AG04449 (cell line): ENCODE data around the gene ZFAND3.

Source experiments
- CTCF ChIA-PET: fragments of 350-600 bp; formaldehyde crosslinking; extraction: SDS; loops from one replicate; lab custom pipeline; 2021; ENCODE audit warnings: antibody characterized with exemption; lab: Yijun Ruan, JAX
- POLR2A ChIA-PET: fragments of 400-600, 350-600 bp; formaldehyde crosslinking; extraction: SDS; loops from one replicate; lab custom pipeline; 2020; ENCODE audit warnings: antibody characterized with exemption, inconsistent platforms; lab: Yijun Ruan, JAX
- DNase-seq: peaks from one replicate; pipeline ENCODE4 v3.0.0-alpha.2; 2010; ENCODE audit warnings: low read depth, low spot score
- H3K4me3 ChIP-seq: 2 replicates; pipeline ENCODE4 v1.5.1; 2011; ENCODE audit warnings: low read depth, mild to moderate bottlenecking, control low read depth, low read length
- TF ChIP-seq, protein P1 (sequence below): IDR thresholded peaks from one replicate; pipeline ENCODE4 v1.5.1; 2011; ENCODE audit warnings: mild to moderate bottlenecking, moderate library complexity, low read length, control low read depth, inconsistent platforms; ENCODE audit not compliant: insufficient read depth; ENCODE audit errors: missing control alignments

ZFAND3 gene

DNA sequence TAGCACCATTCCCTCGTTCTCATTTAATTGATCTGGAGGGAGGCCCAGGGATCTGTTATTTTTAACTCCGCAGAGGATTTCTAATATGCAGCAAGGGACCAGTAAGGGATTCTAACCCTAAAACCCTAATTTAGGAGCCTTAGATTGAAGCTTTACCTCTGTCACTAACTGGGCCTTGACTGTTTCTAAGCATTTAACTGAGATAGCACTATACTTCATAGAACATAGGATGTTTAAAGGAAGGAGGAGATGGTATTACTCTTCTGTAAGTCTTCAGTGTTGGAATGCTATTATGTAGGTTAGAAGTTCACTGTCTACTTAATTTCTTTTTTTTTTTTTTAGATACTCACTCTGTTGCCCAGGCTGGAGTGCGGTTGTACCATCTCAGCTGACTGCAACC lies 242.5 kb downstream of the ZFAND3 start:
- TF ChIP-seq, protein P1, sequence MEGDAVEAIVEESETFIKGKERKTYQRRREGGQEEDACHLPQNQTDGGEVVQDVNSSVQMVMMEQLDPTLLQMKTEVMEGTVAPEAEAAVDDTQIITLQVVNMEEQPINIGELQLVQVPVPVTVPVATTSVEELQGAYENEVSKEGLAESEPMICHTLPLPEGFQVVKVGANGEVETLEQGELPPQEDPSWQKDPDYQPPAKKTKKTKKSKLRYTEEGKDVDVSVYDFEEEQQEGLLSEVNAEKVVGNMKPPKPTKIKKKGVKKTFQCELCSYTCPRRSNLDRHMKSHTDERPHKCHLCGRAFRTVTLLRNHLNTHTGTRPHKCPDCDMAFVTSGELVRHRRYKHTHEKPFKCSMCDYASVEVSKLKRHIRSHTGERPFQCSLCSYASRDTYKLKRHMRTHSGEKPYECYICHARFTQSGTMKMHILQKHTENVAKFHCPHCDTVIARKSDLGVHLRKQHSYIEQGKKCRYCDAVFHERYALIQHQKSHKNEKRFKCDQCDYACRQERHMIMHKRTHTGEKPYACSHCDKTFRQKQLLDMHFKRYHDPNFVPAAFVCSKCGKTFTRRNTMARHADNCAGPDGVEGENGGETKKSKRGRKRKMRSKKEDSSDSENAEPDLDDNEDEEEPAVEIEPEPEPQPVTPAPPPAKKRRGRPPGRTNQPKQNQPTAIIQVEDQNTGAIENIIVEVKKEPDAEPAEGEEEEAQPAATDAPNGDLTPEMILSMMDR: no peak
- no peak overlapping the region for H3K4me3 ChIP-seq
- DNase-seq: no peak
- ChIA-PET POLR2A (no interaction called here), CTCF (interaction anchor here (2.0 kb wide), 1 partner anchor 271 kb away, joined by 4 read pairs; no protein-coding TSS in a partner anchor)

DNA sequence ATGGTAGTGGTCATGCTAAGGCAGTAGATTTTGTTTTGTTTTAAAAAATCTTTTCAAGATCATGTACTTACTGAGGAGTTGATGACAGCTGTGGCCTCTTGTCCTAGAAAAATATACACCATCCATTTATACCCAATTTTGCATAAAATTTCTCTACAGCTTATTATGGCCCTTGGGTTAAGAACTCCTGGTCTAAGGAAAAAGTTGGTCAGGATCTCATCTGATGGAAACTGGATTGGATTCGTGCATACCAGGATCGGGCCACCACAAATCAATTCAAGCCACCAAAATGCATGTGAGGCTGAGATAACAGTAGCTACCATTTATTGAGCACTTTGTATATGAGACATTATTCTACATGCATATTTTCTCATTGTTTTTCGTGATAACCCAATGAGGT lies 244.4 kb downstream of the ZFAND3 start:
- TF ChIP-seq, protein P1: no peak
- DNase-seq: no peak
- ChIA-PET CTCF (interaction anchor here (1.4 kb wide), 1 partner anchor 8 kb away, joined by 3 read pairs; no protein-coding TSS in a partner anchor), POLR2A (no interaction called here)
- H3K4me3 ChIP-seq: no peak overlapping the region

DNA sequence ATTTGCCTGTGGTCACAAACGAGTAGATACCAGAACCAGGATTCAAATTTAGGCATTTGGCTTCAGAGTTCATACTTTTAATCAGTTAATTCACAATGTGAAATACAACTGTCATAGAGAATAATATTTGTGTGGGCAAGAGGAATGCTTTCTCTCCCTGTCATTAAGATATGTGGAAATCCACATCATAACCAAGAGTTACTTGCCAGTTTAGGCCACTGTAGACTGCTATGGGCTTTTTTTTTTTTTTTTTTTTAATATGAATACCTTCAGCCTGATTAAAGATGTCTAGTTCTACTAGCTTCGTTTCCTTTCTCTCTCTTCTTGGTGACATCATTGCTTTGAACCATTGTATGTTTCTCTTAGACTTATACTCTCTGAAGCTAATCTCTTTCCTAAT lies 244.9 kb downstream of the ZFAND3 start:
- ChIA-PET POLR2A (no interaction called here), CTCF (no interaction called here)
- TF ChIP-seq, protein P1: no peak
- no peak overlapping the region for H3K4me3 ChIP-seq
- no peak for DNase-seq

DNA sequence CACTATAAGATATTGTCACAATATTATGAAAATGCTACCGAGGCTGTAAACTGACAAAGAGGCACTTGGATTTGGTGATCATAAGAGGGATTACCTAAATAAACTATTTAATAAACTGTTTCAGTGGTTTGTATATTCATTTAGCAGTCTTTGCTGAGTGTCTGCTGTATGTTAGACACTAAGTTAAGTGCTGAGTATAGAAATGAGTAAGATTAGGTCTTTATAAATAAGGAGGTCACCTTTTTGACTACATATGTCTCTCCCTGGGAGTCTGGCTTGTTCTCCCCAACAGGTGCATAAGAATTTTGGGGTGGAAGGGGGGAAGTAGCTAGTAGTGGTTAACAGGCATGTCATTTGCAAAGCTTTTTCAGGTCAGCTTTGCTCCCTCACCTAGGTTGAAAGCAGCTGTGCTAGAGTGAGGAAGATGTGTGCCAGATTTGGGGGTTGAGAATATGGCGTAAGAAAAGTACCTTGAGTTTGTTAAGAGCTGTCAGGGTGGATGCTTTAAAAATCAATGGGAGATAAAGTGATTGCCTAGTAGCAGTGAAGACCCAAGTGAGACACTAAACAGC lies 246.3 kb downstream of the ZFAND3 start:
- DNase-seq: no peak
- POLR2A ChIA-PET: no interaction called here
- H3K4me3 ChIP-seq: no peak overlapping the region
- TF ChIP-seq, protein P1: no peak
- CTCF ChIA-PET: interaction anchor here (1.4 kb wide), 1 partner anchor 428 kb away, joined by 4 read pairs; no protein-coding TSS in a partner anchor

DNA sequence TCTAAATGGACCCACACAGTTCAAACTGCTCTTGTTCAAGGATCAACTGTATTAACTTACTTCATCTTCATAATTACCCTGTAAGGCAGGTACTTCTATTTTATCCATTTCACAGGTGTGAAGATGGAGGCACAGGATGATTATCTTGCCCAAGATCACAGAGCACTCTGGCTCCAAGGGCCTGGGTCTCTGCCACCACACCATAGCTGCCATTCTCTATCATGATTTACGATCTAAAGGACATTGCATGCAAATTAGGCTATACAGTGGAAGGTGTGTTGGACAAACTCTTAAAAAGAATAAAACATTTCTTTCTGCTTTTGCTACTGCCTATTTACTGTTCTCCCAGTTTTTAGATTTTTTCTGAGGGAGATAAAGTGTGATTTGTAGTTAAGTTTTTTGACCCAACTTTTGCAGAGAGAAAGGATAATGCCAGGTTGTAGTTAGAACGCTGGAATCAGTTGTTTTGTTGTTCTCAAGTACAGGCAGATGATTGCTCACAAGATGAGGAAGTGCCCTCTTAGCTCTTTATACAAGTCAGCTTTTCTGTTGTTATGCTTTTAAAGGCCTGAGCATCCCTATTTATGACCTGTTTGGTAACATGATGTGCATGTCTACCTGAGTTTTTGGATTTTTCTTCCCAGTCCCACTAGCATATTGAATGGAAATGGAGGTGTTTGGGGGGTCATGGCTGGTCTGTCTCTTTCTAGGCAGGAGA lies 247.9 kb downstream of the ZFAND3 start:
- ChIA-PET POLR2A (no interaction called here), CTCF (interaction anchor here (1.4 kb wide), 1 partner anchor 427 kb away, joined by 4 read pairs; no protein-coding TSS in a partner anchor)
- H3K4me3 ChIP-seq: no peak overlapping the region
- no peak for DNase-seq
- TF ChIP-seq, protein P1: no peak

DNA sequence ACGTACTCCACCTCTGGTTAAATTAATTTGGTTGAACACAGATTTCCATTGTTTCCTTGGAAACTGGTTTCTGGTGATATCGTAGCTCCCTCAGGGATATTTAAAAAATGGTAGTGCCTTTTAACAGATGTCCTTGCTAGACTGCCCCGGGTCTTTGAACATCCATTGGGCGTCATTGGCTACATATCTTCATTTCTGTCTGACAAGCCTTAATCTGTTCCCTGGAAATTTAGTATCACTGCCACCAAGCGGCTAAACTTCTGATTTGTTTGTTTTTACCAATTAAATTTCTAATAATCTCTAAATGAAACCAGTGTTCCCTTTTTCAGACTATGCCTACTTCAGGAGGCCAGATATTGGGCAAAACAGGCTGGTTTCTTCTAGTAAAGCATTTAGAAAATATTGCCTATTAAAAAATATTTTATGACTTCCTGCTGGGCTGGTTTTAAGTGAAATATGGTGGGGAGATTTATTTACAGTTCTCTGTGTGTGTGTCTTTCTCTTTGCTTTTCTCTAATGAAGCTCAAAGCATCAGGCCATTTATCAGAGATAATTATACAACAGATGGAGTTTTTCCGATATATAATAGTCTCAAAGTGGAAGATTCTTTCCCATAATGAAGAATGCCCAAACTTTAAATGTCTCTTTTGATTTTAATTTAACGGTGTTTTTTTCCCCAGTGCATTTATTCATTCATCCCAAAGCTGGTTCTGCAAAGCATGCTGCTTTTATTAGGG lies 249.5 kb downstream of the ZFAND3 start:
- TF ChIP-seq, protein P1: no peak
- no peak overlapping the region for H3K4me3 ChIP-seq
- CTCF ChIA-PET: interaction anchor here (0.7 to 0.9 kb wide), 2 partner anchors 16 to 36 kb away, joined by 3 read pairs; no protein-coding TSS in a partner anchor
- no peak for DNase-seq
- POLR2A ChIA-PET: no interaction called here
